ENCODE data around the gene DLG2. TPM values are rescaled to one million over a fixed set of nuclear protein-coding genes. Genes with fewer than 3 reads are reported as not detected.

DLG2 gene
- total and polyA plus RNA-seq, 2 of the 8 experiments (the other 6 are each of a cell fraction or from before 2014, with no cell fraction given): 1.7 to 14.3 TPM

GRCh38 chr11:83611031-83611430 is 2016.1 kb downstream of the DLG2 start:
- no peak overlapping the region for H2BK5ac ChIP-seq (ENCODE audit: low read depth, low read length)
- no peaks in the 10 kb centered on the region for H3K36me3 ChIP-seq (ENCODE audit: control insufficient read depth in 2 of 4, insufficient read depth in 4 of 4, low read length in 3 of 4)
- no peak overlapping the region for H2BK120ac ChIP-seq (replicated peaks; ENCODE audit: low read depth, low read length)
- no peak overlapping the region for H3K56ac ChIP-seq (replicated peaks; ENCODE audit: insufficient read length, low read depth, low read length)
- H3K4me3 ChIP-seq (ENCODE audit: extremely low read depth in 1 of 4, insufficient read depth in 2 of 4, low read depth in 3 of 4, low read length in 4 of 4): no peak overlapping the region
- no peak overlapping the region for H3K4ac ChIP-seq (replicated peaks; ENCODE audit: insufficient read length, low read depth, low read length)
- H2BK20ac ChIP-seq (ENCODE audit: low read length): no peak overlapping the region
- no peak overlapping the region for H2AFZ ChIP-seq (ENCODE audit: low read length)
- no peak overlapping the region for H3K18ac ChIP-seq (ENCODE audit: extremely low read depth, low read length)
- no peak overlapping the region for H3K14ac ChIP-seq (ENCODE audit: insufficient read length)
- no peaks in the 10 kb centered on the region for H4K20me1 ChIP-seq (replicated peaks in 1 of 2; ENCODE audit: control insufficient read depth in 1 of 2, insufficient read depth in 2 of 2, low read length in 2 of 2)
- no peak overlapping the region for H3K27ac ChIP-seq (ENCODE audit: low read depth, low read length)
- H4K91ac ChIP-seq (replicated peaks; ENCODE audit: insufficient read length, low read length): no peak overlapping the region
- no peak overlapping the region for H3K4me2 ChIP-seq (ENCODE audit: insufficient read depth in 1 of 2, low read depth in 2 of 2, low read length in 2 of 2)
- no peaks in the 10 kb centered on the region for H3K79me1 ChIP-seq (ENCODE audit: low read depth, low read length)
- no peak overlapping the region for H3K9ac ChIP-seq (replicated peaks in 1 of 4; ENCODE audit: extremely low read depth in 1 of 4, low read depth in 3 of 4, low read length in 3 of 4)
- no peak overlapping the region for H2BK12ac ChIP-seq (ENCODE audit: low read depth, low read length)
- ChIA-PET CTCF (ENCODE audit: partially characterized antibody) (no interaction called here), POLR2A (ENCODE audit: partially characterized antibody) (no interaction called here)
- H3K79me2 ChIP-seq (ENCODE audit: control insufficient read depth in 1 of 2, insufficient read depth in 2 of 2, low read length in 2 of 2): no peaks in the 10 kb centered on the region
- peaks cover 2% of the 10 kb centered on the region; the same call in 1 of the 2 replicates for H3K23me2 ChIP-seq (ENCODE audit: low read depth, low read length)
- H2AK5ac ChIP-seq (ENCODE audit: low read depth, low read length): no peak overlapping the region
- H4K8ac ChIP-seq (ENCODE audit: extremely low read depth, insufficient read depth, low read length): no peak overlapping the region
- H3K23ac ChIP-seq (ENCODE audit: insufficient read length): no peak overlapping the region
- H4K5ac ChIP-seq (ENCODE audit: insufficient read length, low read depth, low read length): no peak overlapping the region
- H3K27me3 ChIP-seq (replicated peaks in 1 of 4; ENCODE audit: control insufficient read depth in 3 of 4, extremely low read depth in 1 of 4, insufficient read depth in 3 of 4, low read length in 3 of 4): no peaks in the 10 kb centered on the region
- H2BK15ac ChIP-seq (ENCODE audit: low read length): no peak overlapping the region
- WGBS, 2 experiments (ENCODE audit: extremely low coverage in 1 of 2, insufficient coverage in 1 of 2, insufficient read length in 1 of 2, insufficient replicate concordance in 2 of 2, low coverage in 1 of 2, low lambda C conversion rate in 2 of 2, missing lambda C conversion rate in 1 of 2): 82% methylated on average over 2 of the region's 2 CpGs; no CpG with 5 or more reads in 1 of the 2 experiments
- FAIRE-seq (no peak), DNase-seq (ENCODE audit: low read depth in 1 of 2, low spot score in 2 of 2) (no peak)
- peaks cover 0 to 4% (median 0%) of the 10 kb centered on the region in 4 experiments; a peak in 3 of 7 replicates for H3K4me1 ChIP-seq (replicated peaks in 1 of 4; ENCODE audit: control insufficient read depth in 3 of 4, insufficient read depth in 4 of 4, low read length in 3 of 4)
- H3K9me3 ChIP-seq (ENCODE audit: insufficient read depth in 2 of 2, low read depth in 1 of 2, low read length in 1 of 2): no peaks in the 10 kb centered on the region
- TF ChIP-seq EGR1 (IDR thresholded peaks at IDR 0.05; ENCODE audit: borderline replicate concordance, low read depth, low read length): no peak
- no peak for TF ChIP-seq CBX5 (IDR thresholded peaks at IDR 0.05; ENCODE audit: low read depth, low read length)
- no peak for TF ChIP-seq RAD21 (IDR thresholded peaks at IDR 0.05 in 1 of 2, conservative IDR thresholded peaks at IDR 0.05 in 1 of 2; ENCODE audit: low read depth in 2 of 2, low read length in 2 of 2)
- no peak for TF ChIP-seq TAF7 (optimal IDR thresholded peaks at IDR 0.05; ENCODE audit: borderline replicate concordance, low read depth, low read length)
- TF ChIP-seq HDAC6 (IDR thresholded peaks at IDR 0.05; ENCODE audit: low read depth, low read length): no peak
- no peak for TF ChIP-seq MAFK (IDR thresholded peaks at IDR 0.05; ENCODE audit: low read depth, low read length)
- TF ChIP-seq BCL11A (IDR thresholded peaks at IDR 0.05; ENCODE audit: low read depth in 2 of 2, low read length in 2 of 2): no peak
- no peak for TF ChIP-seq SIRT6 (IDR thresholded peaks at IDR 0.05; ENCODE audit: low read length)
- no peak for TF ChIP-seq CHD1 (IDR thresholded peaks at IDR 0.05; ENCODE audit: low read depth, low read length)
- TF ChIP-seq SP2 (IDR thresholded peaks at IDR 0.05; ENCODE audit: low read length): no peak
- no peak for TF ChIP-seq TBP (IDR thresholded peaks at IDR 0.05; ENCODE audit: low read depth, low read length)
- no peak for TF ChIP-seq YY1 (IDR thresholded peaks at IDR 0.05; ENCODE audit: low read depth, low read length)
- no peak for TF ChIP-seq GABPA (IDR thresholded peaks at IDR 0.05; ENCODE audit: borderline replicate concordance, insufficient read depth, low read length)
- TF ChIP-seq ATF2 (IDR thresholded peaks at IDR 0.05; ENCODE audit: low read length): no peak
